ENCODE data around the gene MUC5AC.
"Not testable (repeated sequence)": the region's sequence is repeated elsewhere in the genome, so short reads cannot be mapped to it uniquely, and the experiment has no call there.

The MUC5AC gene

GRCh38 chr11:1153951-1154493 lies 3.7 kb upstream of the MUC5AC start:
- H3K4me3 ChIP-seq (ENCODE audit: low read depth, low read length) = no peak overlapping the region
- DNase-seq (ENCODE audit: low read depth) = no peak
- TF ChIP-seq, protein P1, sequence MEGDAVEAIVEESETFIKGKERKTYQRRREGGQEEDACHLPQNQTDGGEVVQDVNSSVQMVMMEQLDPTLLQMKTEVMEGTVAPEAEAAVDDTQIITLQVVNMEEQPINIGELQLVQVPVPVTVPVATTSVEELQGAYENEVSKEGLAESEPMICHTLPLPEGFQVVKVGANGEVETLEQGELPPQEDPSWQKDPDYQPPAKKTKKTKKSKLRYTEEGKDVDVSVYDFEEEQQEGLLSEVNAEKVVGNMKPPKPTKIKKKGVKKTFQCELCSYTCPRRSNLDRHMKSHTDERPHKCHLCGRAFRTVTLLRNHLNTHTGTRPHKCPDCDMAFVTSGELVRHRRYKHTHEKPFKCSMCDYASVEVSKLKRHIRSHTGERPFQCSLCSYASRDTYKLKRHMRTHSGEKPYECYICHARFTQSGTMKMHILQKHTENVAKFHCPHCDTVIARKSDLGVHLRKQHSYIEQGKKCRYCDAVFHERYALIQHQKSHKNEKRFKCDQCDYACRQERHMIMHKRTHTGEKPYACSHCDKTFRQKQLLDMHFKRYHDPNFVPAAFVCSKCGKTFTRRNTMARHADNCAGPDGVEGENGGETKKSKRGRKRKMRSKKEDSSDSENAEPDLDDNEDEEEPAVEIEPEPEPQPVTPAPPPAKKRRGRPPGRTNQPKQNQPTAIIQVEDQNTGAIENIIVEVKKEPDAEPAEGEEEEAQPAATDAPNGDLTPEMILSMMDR (IDR thresholded peaks at IDR 0.05; ENCODE audit: insufficient read depth, low read depth, low read length, missing control alignments) = no peak

DNA sequence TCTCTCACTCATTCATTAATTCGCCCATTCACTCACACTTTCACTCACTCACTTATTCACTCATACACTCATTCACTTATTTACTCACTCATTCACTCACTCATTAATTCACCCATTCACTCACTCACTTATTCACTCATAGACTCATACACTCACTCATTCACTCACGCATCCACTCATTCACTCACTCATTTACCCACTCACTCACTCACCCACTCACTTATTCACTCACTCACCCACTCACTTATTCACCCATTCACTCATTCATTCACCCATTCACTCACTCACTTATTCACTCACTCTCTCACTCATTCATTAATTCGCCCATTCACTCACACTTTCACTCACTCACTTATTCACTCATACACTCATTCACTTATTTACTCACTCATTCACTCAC lies 3.1 kb upstream of the MUC5AC start:
- not testable (repeated sequence) for DNase-seq (ENCODE audit: low read depth); H3K4me3 ChIP-seq (ENCODE audit: low read depth, low read length)

DNA sequence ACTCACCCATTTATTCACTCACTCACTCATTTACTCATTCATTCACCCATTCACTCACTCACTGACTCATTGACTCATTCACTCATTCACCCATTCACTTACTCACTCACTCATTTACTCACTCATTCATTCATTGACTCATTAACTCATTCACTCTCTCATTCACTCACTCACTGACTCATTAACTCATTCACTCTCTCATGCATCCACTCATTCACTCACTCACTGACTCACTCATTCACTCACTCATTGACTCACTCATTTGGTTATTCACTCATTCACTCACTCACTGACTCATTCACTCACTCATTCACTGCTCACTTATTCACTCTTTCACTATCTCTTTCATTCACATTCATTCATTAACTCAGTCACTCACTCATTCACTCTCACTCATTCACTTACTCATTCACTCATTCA lies 2.5 kb upstream of the MUC5AC start:
- TF ChIP-seq, protein P1 (IDR thresholded peaks at IDR 0.05; ENCODE audit: insufficient read depth, low read depth, low read length, missing control alignments) = no peak
- no peak for DNase-seq (ENCODE audit: low read depth)

GRCh38 chr11:1156506-1157340 lies 1.0 kb upstream of the MUC5AC start:
- TF ChIP-seq, protein P1 (IDR thresholded peaks at IDR 0.05; ENCODE audit: insufficient read depth, low read depth, low read length, missing control alignments) = no peak
- DNase-seq (ENCODE audit: low read depth) = no peak

More for the DNA sequence above, 2.5 kb upstream of the MUC5AC start:
- H3K4me3 ChIP-seq (ENCODE audit: low read depth, low read length) = no peak overlapping the region

DNA sequence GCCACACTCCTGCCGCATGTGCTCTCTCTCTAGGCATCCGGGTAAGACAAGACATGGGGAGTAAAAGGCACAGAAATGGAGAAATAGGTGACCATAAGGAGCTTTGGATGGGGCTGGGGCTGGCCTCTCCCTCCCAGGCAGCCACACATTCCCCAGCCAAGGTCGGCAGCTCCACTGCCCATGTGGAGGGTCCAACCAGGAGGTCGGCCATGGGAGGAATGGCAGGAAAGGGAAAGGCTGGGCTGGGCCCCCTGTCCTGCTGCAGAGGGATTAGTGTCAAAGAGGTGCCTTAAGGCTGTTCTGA lies 460 bp upstream of the MUC5AC start:
- no peak for DNase-seq (ENCODE audit: low read depth)
- H3K4me3 ChIP-seq (ENCODE audit: low read depth, low read length) = no peak overlapping the region
- TF ChIP-seq, protein P1 (IDR thresholded peaks at IDR 0.05; ENCODE audit: insufficient read depth, low read depth, low read length, missing control alignments) = no peak

More at GRCh38 chr11:1156506-1157340, 1.0 kb upstream of the MUC5AC start:
- H3K4me3 ChIP-seq (ENCODE audit: low read depth, low read length) = no peak overlapping the region

DNA sequence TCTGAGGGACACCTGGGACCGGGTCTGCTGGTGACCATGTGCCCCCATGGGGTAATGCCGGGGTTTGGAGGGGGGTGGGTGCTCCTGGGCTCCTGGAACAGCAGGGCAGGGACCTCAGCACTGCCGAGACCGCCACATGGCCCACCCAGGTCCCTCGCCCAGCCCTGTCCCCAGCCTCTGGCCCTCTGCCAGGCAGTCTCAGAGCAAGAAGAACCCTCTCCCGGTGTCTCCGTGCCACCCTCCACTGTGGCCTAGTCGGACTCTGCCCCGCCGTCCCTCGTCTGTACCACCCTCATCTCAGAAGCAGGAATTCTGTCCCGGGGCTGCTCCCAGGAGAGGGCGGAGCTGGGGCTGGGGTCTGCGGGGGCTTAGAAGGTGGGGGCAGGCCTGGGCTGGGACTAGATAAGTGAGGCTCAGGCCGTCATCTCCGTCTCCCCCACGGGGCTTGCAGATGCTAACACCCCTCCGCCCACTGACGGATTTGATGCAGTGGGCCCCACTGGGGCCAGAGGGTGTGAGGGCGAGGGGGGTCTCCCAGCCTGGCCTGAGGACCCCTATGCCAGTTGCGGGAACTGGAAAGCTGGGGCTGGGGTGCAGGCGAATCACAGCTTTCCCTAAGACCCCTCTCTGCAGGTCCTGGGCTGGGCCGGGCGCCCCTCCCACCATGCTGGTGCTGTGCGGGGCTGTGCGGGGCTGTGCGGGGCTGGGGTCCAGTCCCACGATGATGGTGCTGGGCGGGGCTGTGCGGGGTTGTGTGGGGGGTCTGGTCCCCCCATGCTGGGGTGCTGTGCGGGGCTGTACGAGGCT lies 1.1 kb downstream of the MUC5AC start:
- TF ChIP-seq, protein P1 (IDR thresholded peaks at IDR 0.05; ENCODE audit: insufficient read depth, low read depth, low read length, missing control alignments) = no peak
- no peak for DNase-seq (ENCODE audit: low read depth)
- H3K4me3 ChIP-seq (ENCODE audit: low read depth, low read length) = no peak overlapping the region

DNA sequence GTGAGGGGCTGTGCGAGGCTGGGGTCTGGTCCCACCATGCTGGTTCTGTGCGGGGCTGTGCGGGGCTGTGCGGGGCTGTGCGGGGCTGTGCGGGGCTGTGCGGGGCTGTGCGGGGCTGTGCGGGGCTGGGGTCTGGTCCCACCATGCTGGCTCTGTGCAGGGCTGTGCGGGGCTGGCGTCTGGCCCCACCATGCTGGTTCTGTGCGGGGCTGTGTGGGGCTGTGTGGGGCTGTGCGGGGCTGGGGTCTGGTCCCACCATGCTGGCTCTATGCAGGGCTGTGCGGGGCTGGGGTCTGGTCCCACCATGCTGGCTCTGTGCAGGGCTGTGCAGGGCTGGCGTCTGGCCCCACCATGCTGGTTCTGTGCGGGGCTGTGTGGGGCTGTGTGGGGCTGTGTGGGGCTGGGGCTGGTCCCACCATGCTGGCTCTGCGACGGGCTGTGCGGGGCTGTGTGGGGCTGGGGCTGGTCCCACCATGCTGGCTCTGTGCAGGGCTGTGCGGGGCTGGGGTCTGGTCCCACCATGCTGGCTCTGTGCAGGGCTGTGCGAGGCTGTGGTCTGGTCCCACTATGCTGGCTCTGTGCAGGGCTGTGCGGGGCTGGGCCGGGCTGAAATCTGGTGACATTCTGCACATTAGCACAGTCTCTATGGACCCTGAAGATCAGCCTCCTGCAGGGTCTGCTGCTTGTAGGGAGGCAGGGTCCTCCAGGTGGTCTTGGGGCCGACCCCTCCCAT lies 1.9 kb downstream of the MUC5AC start:
- H3K4me3 ChIP-seq (ENCODE audit: low read depth, low read length); DNase-seq (ENCODE audit: low read depth): not testable (repeated sequence)

All from GM12865 (cell line).